ENCODE measurements around the gene GALNT3. TPM values are rescaled to one million over a fixed set of nuclear protein-coding genes. Genes with fewer than 3 reads are reported as not detected.

GALNT3 gene
- polyA plus RNA-seq, 3 donors, result 5.5 to 8.3 (median 7.5) TPM

DNA sequence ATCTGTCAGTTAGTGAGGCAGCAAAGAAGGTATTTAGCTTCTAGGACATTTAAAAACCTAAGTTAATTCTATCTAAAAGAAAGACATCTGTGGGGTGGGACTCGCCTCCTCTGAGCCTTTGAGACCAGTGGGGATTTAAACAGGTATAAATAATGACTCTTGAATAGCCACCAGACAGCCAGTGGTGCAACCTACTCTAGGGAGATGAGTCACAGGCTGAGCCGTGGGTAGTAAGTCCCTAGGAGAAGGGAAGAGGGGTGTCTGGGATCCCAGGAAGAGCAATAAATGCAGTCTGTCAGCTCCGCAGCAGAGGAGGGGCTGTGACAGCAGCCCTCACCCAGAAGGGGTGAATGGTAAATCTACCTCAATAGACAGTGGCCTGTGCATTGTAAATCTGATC lies 43.1 kb upstream of the GALNT3 start:
- WGBS (ENCODE audit: insufficient coverage), result no CpG with 5 or more reads among the region's 3 CpGs
- Histone ChIP-seq H3K79me2 (ENCODE audit: insufficient read depth, low read length) (no peaks in the 10 kb centered on the region), H3K36me3 (replicated peaks in 1 of 2; ENCODE audit: control insufficient read depth in 1 of 2, insufficient read depth in 2 of 2, low read length in 2 of 2) (no peaks in the 10 kb centered on the region), H3K9ac (ENCODE audit: insufficient read depth, low read length, poor library complexity, severe bottlenecking) (no peak overlapping the region), H3K9me3 (replicated peaks in 1 of 2; ENCODE audit: control insufficient read depth in 1 of 2, insufficient read depth in 1 of 2, low read length in 2 of 2) (no peaks in the 10 kb centered on the region), H3K4me1 (ENCODE audit: control insufficient read depth in 1 of 2, insufficient read depth in 2 of 2, low read length in 2 of 2) (no peaks in the 10 kb centered on the region), H4K20me1 (ENCODE audit: insufficient read depth, low read length) (no peaks in the 10 kb centered on the region), H3K27me3 (ENCODE audit: control insufficient read depth in 2 of 2, insufficient read depth in 2 of 2, low read length in 2 of 2) (no peaks in the 10 kb centered on the region), H3K4me2 (replicated peaks; ENCODE audit: extremely low read depth, low read length, poor library complexity, severe bottlenecking) (no peak overlapping the region), H3K4me3 (replicated peaks in 1 of 3; ENCODE audit: low read depth in 2 of 3, low read length in 3 of 3) (no peak overlapping the region), H3K27ac (ENCODE audit: low read depth in 1 of 2, low read length in 2 of 2) (no peak overlapping the region), H2AFZ (ENCODE audit: insufficient read depth, low read depth, low read length, poor library complexity, severe bottlenecking) (no peak overlapping the region)
- no peak for DNase-seq
- Mint-ChIP-seq H3K4me3 (no peak overlapping the region), H3K36me3 (no peaks in the 10 kb centered on the region), H3K27me3 (ENCODE audit: low read depth in 3 of 3) (no peaks in the 10 kb centered on the region), H3K4me1 (no peaks in the 10 kb centered on the region), H3K9me3 (peaks cover 0 to 5% (median 3%) of the 10 kb centered on the region in 7 donors), H3K27ac (no peak overlapping the region)
- intact Hi-C loops (cut with micrococcal nuclease), result no loop called here
- TF ChIP-seq, protein P1, sequence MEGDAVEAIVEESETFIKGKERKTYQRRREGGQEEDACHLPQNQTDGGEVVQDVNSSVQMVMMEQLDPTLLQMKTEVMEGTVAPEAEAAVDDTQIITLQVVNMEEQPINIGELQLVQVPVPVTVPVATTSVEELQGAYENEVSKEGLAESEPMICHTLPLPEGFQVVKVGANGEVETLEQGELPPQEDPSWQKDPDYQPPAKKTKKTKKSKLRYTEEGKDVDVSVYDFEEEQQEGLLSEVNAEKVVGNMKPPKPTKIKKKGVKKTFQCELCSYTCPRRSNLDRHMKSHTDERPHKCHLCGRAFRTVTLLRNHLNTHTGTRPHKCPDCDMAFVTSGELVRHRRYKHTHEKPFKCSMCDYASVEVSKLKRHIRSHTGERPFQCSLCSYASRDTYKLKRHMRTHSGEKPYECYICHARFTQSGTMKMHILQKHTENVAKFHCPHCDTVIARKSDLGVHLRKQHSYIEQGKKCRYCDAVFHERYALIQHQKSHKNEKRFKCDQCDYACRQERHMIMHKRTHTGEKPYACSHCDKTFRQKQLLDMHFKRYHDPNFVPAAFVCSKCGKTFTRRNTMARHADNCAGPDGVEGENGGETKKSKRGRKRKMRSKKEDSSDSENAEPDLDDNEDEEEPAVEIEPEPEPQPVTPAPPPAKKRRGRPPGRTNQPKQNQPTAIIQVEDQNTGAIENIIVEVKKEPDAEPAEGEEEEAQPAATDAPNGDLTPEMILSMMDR (IDR thresholded peaks at IDR 0.05), result no peak

DNA sequence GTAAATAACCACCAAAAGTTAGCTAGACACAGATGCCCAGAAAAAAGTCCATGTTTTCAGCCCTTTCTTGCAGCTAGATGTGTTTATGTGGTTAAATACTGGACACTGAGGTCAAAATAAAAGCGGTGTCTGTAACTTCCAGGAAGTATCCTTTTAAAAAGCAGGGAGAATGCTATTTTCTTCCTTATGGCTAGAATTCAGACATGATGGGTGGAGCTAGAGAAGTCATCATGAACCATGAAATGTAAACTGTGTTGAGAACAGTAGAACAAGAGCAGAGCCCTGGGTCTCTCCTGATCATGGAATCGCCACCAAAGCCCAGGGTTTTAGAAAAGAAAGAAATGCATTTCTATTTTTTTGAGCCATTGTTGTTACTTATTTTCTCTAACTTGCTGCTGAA lies 41.3 kb upstream of the GALNT3 start:
- no peaks in the 10 kb centered on the region for H3K4me1 Mint-ChIP-seq
- no peaks in the 10 kb centered on the region for H3K27me3 Mint-ChIP-seq (ENCODE audit: low read depth in 3 of 3)
- intact Hi-C loops (cut with micrococcal nuclease), result no loop called here
- Histone ChIP-seq H3K4me1 (ENCODE audit: control insufficient read depth in 1 of 2, insufficient read depth in 2 of 2, low read length in 2 of 2) (no peaks in the 10 kb centered on the region), H3K27me3 (ENCODE audit: control insufficient read depth in 2 of 2, insufficient read depth in 2 of 2, low read length in 2 of 2) (no peaks in the 10 kb centered on the region), H4K20me1 (ENCODE audit: insufficient read depth, low read length) (no peaks in the 10 kb centered on the region), H3K9ac (ENCODE audit: insufficient read depth, low read length, poor library complexity, severe bottlenecking) (no peak overlapping the region), H2AFZ (ENCODE audit: insufficient read depth, low read depth, low read length, poor library complexity, severe bottlenecking) (no peak overlapping the region), H3K27ac (ENCODE audit: low read depth in 1 of 2, low read length in 2 of 2) (no peak overlapping the region), H3K9me3 (replicated peaks in 1 of 2; ENCODE audit: control insufficient read depth in 1 of 2, insufficient read depth in 1 of 2, low read length in 2 of 2) (no peaks in the 10 kb centered on the region), H3K79me2 (ENCODE audit: insufficient read depth, low read length) (no peaks in the 10 kb centered on the region), H3K4me2 (replicated peaks; ENCODE audit: extremely low read depth, low read length, poor library complexity, severe bottlenecking) (no peak overlapping the region), H3K36me3 (replicated peaks in 1 of 2; ENCODE audit: control insufficient read depth in 1 of 2, insufficient read depth in 2 of 2, low read length in 2 of 2) (no peaks in the 10 kb centered on the region), H3K4me3 (replicated peaks in 1 of 3; ENCODE audit: low read depth in 2 of 3, low read length in 3 of 3) (no peak overlapping the region)
- H3K36me3 Mint-ChIP-seq, result no peaks in the 10 kb centered on the region
- H3K9me3 Mint-ChIP-seq, result peaks cover 0 to 3% (median 2%) of the 10 kb centered on the region in 7 donors
- no peak for DNase-seq
- no peak overlapping the region for H3K4me3 Mint-ChIP-seq
- WGBS (ENCODE audit: insufficient coverage), result no CpG with 5 or more reads among the region's 2 CpGs
- TF ChIP-seq, protein P1 (IDR thresholded peaks at IDR 0.05), result no peak
- no peak overlapping the region for H3K27ac Mint-ChIP-seq
